NCI-H2196 (cell line): ENCODE data around the gene ITGA11.

Experiments used
- DNase-seq: peaks from one replicate; lab custom pipeline; 2025; ENCODE audit not compliant: unreplicated experiment; lab: John Stamatoyannopoulos, UW

The ITGA11 gene

GRCh38 chr15:68276668-68277067 is 155.3 kb downstream of the ITGA11 start:
- no peak for DNase-seq

DNA sequence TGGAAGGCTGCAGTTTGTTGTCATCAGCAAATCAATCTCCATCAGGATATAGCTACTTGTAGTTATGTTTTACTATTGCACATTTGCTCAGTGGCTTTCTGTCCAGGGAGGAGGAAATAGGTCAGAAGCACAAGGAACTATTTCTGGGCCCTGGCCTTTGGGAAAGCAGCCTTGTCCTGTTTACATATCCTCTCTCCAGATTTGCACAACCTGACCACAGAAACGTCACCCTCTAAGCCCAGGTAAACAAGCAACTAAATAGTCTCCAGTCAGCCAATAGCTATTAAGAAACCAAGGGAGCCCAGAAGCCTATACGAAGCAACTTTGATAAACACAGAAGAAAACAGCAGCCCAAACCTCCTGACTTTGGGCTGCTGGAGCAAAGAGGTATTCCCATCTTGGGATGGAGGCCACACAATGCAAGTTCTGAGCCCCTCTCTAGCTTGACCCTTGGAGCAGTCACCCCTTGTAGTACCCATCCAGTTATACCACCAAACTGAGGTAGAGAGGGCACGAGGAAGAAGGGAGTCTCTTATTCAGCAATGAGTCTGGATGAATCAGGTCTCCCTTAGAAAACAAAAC is 156.7 kb downstream of the ITGA11 start:
- peak; percentile 5 for DNase-seq

DNA sequence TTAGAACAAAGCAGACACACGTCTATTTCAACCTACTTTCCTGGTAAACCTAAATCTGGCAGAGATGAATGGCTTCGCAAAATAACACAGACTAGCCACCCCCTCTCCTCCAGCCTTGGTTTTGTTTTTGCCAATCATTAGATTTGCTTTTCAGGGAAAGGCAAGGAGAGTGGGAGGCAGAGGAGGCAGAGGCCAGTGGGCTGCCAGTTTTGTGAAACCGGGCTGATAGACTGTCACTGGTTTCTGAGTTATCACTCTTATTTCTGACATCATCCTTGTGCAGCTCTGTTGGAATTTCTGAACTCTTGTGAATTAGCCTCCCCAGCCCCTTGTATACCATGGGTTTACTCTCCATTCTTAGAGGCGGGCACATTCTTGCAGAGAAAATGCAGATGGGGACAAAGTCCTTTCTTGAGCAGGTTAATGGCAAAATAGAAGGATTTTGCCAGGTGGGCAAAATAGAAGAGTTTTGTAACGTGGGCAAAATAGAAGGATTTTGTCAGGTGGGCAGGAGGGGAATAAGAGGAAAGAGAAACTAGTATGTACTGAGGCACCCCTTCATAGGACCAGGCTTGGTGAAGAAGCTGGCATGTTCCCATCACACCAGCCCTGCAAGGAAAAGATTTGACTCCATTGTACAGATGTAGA is 157.6 kb downstream of the ITGA11 start:
- no peak for DNase-seq

- no peak for DNase-seq
Measured at GRCh38 chr15:68272721-68273271, 159.2 kb downstream of the ITGA11 start.

GRCh38 chr15:68271854-68272471 is 160.0 kb downstream of the ITGA11 start:
- DNase-seq: no peak

GRCh38 chr15:68268405-68268804 is 163.6 kb downstream of the ITGA11 start:
- no peak for DNase-seq

GRCh38 chr15:68265674-68266073 is 166.3 kb downstream of the ITGA11 start:
- DNase-seq: no peak

DNA sequence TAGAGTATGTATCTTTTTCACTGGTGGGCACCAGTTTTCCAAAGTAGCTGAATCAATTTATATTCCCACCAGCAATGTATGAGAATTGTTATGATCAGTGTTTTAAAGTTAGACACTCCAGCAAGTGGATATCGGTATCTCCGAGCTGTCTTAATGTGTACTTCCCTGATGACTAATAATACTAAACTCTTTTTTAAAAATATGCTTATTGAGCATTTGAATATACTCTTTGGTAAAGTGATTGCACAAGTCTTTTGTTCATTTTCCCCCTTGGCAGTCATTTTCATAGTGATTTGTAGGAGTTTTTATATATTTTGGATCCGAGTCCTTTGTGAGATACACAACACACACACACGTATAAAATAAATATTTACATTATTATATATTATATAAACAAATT is 166.9 kb downstream of the ITGA11 start:
- no peak for DNase-seq

DNA sequence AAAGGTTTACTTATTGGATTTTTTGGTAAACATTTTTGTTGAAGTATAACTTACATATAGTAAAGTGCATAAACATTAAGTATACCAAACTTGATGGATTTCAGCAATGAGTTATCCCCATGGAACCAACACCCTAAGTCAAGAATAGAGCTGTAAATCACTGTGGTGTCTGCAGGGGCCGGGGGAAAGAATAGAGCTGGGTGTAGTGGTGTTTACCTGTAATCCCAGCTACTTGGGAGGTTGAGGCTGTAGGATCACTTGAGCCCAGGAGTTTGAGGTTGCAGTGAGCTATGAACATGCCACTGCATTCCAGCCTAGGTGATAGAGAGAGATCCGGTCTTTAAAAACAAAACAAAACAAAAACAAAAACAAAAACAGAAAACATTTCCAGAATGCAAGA is 167.7 kb downstream of the ITGA11 start:
- no peak for DNase-seq

DNA sequence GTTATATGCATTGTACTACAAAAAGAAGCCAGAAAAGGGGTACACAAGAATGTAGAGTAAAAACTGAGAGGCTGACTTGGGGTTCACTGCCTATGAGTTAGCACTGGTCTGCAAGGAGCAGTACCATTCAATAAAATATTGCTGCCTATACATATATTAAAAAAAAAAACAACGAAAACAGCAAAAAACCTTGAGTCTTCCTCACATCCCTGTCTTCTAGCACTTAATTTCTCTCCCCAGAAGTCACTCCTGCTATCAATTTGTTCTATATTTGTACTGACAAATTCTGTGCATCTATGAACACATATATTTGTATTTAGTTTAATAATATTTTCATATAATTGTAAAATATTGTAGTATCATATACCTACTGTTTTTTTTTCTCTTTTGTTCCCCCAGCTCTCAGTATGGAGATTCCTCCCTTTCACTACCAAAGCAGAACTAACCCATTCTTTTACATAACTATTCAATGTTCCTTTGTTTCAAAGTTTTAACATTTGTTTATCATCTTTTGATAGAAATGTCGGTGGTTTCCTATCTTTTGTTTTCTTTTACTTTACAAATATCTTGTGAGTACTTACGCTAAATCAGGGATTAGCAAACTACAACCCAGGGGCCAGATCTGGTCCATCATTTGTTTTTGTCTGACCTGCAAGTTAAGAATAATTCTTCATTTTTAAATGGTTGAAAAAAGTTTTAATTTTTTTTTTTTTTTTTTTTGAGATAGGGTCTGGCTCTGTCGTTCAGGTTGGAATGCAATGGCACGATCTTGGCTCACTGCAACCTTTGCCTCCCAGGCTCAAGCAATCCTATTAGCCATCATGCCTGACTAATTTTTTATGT is 169.2 kb downstream of the ITGA11 start:
- no peak for DNase-seq

GRCh38 chr15:68261980-68262379 is 170.0 kb downstream of the ITGA11 start:
- no peak for DNase-seq

GRCh38 chr15:68261241-68261640 is 170.7 kb downstream of the ITGA11 start:
- no peak for DNase-seq

DNA sequence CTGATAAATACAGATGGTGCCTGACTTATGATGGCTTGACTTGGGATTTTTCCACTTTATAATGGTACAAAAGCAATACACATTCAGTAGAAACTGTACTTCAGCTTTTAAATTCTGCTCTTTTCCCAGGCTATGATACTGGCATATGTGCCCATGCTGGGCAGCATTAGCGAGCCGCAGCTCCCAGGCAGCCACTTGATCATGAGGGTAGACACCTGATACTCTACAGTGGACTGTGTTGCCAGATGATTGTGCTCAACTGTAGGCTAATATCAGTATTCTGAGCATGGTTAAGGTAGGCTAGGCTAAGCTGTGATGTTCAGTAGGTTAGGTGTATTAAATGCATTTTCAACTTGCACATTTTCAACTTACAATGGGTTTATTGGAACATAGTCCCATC is 172.1 kb downstream of the ITGA11 start:
- no peak for DNase-seq

GRCh38 chr15:68258692-68259091 is 173.3 kb downstream of the ITGA11 start:
- DNase-seq: no peak

DNA sequence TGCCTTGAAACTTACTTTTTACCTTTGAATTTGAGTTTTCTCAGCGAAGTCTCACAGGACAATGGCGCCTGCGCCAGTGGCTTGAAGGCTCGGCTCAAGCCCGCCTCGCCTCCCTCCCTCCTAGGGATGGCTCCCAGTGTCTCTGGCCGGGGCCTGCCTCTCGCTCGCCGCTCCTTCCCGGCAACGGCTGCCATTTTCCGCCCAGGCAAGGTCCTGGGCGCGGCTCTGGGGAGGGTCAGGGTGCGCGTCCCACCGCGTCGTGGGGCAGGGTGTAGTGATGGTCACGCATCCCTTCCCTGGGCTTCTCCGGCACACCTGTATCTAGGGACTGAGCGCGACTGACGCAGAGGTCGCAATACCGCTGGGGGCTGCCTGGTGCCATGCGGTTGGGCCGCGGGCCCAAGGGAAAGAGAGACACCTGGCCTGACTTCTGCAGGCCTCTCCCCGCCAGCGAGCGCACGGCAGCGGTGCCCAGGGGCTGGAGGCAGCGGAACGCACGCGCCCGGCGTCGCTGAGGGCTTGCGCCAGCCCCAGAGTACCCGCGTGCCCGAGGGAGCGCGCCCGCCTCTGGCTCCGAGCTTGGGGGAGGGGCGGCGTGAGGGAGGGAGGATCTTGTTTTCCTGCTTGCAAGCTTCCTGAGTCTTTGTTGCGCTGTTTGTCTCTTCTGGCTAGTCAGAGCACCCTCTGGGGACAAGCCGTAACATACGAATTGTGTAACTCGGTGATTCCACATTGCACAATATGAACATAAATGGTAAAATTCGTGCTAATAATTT is 175.1 kb downstream of the ITGA11 start:
- DNase-seq: no peak

GRCh38 chr15:68252925-68253534 is 178.9 kb downstream of the ITGA11 start:
- peak; percentile 60 for DNase-seq

GRCh38 chr15:68249058-68249713 is 182.8 kb downstream of the ITGA11 start:
- no peak for DNase-seq
